H9 (cell line): ENCODE data around the gene SYT2. TPM values are rescaled to one million over a fixed set of nuclear protein-coding genes. Genes with fewer than 3 reads are reported as not detected.
"Not testable (repeated sequence)": the region's sequence is repeated elsewhere in the genome, so short reads cannot be mapped to it uniquely, and the experiment has no call there.

Experiments used
- DNase-seq: peaks from one replicate; pipeline ENCODE4 v3.0.0-alpha.2; 2017
- H2AFZ ChIP-seq: one replicate; pipeline ENCODE4 v1.6.1; 2013; ENCODE audit warnings: mild to moderate bottlenecking, low read length, control low read depth, moderate library complexity
- H2AK5ac ChIP-seq: 2 replicates; pipeline ENCODE4 v1.6.1; 2013; ENCODE audit warnings: low read length, control low read depth, mixed read lengths; ENCODE audit not compliant: insufficient read length
- H2BK120ac ChIP-seq: one replicate; pipeline ENCODE4 v1.6.1; 2013; ENCODE audit warnings: low read depth, mild to moderate bottlenecking, low read length, control low read depth, inconsistent platforms; ENCODE audit not compliant: poor library complexity, severe bottlenecking
- H2BK12ac ChIP-seq: 2 replicates; pipeline ENCODE4 v1.6.1; 2013; ENCODE audit warnings: low read length, control low read depth, mixed read lengths, low read depth; ENCODE audit not compliant: insufficient read length
- H2BK15ac ChIP-seq: 2 replicates; pipeline ENCODE4 v1.6.1; 2013; ENCODE audit warnings: low read depth, low read length, control low read depth
- H2BK20ac ChIP-seq: one replicate; pipeline ENCODE4 v1.6.1; 2013; ENCODE audit warnings: low read depth, mild to moderate bottlenecking, low read length, control low read depth, inconsistent platforms; ENCODE audit not compliant: poor library complexity, severe bottlenecking
- H2BK5ac ChIP-seq: 2 replicates; pipeline ENCODE4 v1.6.1; 2013; ENCODE audit warnings: low read length, control low read depth, mixed read lengths; ENCODE audit not compliant: insufficient read length
- H3K14ac ChIP-seq: 2 replicates; pipeline ENCODE4 v1.6.1; 2013; ENCODE audit warnings: low read length, control low read depth; ENCODE audit not compliant: insufficient read depth
- H3K18ac ChIP-seq: 2 replicates; pipeline ENCODE4 v1.6.1; 2013; ENCODE audit warnings: low read depth, mild to moderate bottlenecking, mixed read lengths, low read length, control low read depth; ENCODE audit not compliant: insufficient read length
- H3K23ac ChIP-seq: 2 replicates; pipeline ENCODE4 v1.6.1; 2013; ENCODE audit warnings: low read length, control low read depth, mixed read lengths, low read depth; ENCODE audit not compliant: insufficient read length
- H3K23me2 ChIP-seq: 2 replicates; pipeline ENCODE4 v1.6.1; 2013; ENCODE audit warnings: low read depth, mild to moderate bottlenecking, mixed read lengths, low read length, control low read depth; ENCODE audit not compliant: insufficient read length, poor library complexity, severe bottlenecking
- H3K27ac ChIP-seq: 2 replicates; pipeline ENCODE4 v1.5.1; 2013; ENCODE audit warnings: low read length, control low read depth, mixed read lengths, low read depth; ENCODE audit not compliant: insufficient read length
- H3K27me3 ChIP-seq: 2 replicates; pipeline ENCODE4 v1.6.1; 2013; ENCODE audit warnings: low read length, control low read depth, inconsistent platforms; ENCODE audit not compliant: insufficient read depth
- H3K4ac ChIP-seq: 2 replicates; pipeline ENCODE4 v1.6.1; 2013; ENCODE audit warnings: low read depth, mild to moderate bottlenecking, control low read depth, inconsistent platforms, low read length, moderate library complexity
- H3K4me1 ChIP-seq: 2 replicates; pipeline ENCODE4 v1.6.1; 2013; ENCODE audit warnings: low read length, control low read depth, inconsistent platforms; ENCODE audit not compliant: insufficient read depth
- H3K4me2 ChIP-seq: 2 replicates; pipeline ENCODE4 v1.6.1; 2013; ENCODE audit warnings: low read length, control low read depth, mixed read lengths; ENCODE audit not compliant: insufficient read length, insufficient read depth
- H3K56ac ChIP-seq: 2 replicates; pipeline ENCODE4 v1.6.1; 2013; ENCODE audit warnings: low read depth, mild to moderate bottlenecking, mixed read lengths, low read length, control low read depth; ENCODE audit not compliant: insufficient read length
- H3K79me1 ChIP-seq: 2 replicates; pipeline ENCODE4 v1.6.1; 2013; ENCODE audit warnings: low read depth, mild to moderate bottlenecking, moderate library complexity, low read length, control low read depth, inconsistent platforms; ENCODE audit not compliant: insufficient read depth, poor library complexity, severe bottlenecking
- H3K79me2 ChIP-seq: 2 replicates; pipeline ENCODE4 v1.6.1; 2013; ENCODE audit warnings: low read length, control low read depth, inconsistent platforms; ENCODE audit not compliant: insufficient read depth
- H3K9ac ChIP-seq: 2 replicates; pipeline ENCODE4 v1.6.1; 2013; ENCODE audit warnings: low read length, control low read depth, mixed read lengths; ENCODE audit not compliant: insufficient read length; ENCODE audit errors: extremely low read depth
- H3K9me3 ChIP-seq: one replicate; pipeline ENCODE4 v1.6.1; 2013; ENCODE audit warnings: low read depth, low read length, inconsistent platforms; ENCODE audit not compliant: control insufficient read depth
- H3T11ph ChIP-seq: one replicate; pipeline ENCODE4 v1.6.1; 2013; ENCODE audit warnings: mild to moderate bottlenecking, low read length, control low read depth, inconsistent platforms
- H4K20me1 ChIP-seq: one replicate; pipeline ENCODE4 v1.6.1; 2013; ENCODE audit not compliant: control insufficient read depth, insufficient read length, insufficient read depth
- H4K5ac ChIP-seq: 2 replicates; pipeline ENCODE4 v1.6.1; 2013; ENCODE audit warnings: low read depth, mild to moderate bottlenecking, mixed read lengths, low read length, control low read depth; ENCODE audit not compliant: insufficient read length
- H4K8ac ChIP-seq: replicated peaks from 2 replicates; pipeline ENCODE4 v1.6.1; 2013; ENCODE audit warnings: low read length, control low read depth, mixed read lengths, low read depth; ENCODE audit not compliant: insufficient read length
- H4K91ac ChIP-seq: 2 replicates; pipeline ENCODE4 v1.6.1; 2013; ENCODE audit warnings: low read depth, mild to moderate bottlenecking, moderate library complexity, mixed read lengths, low read length, control low read depth; ENCODE audit not compliant: insufficient read length
- H3K27ac Mint-ChIP-seq, 3 experiments: 2 replicates in 2 of 3; 3 replicates in 1 of 3; pipeline ENCODE4 v1.8.0; 2020 to 2021; ENCODE audit warnings: mixed read lengths in 3 of 3, mild to moderate bottlenecking in 1 of 3, moderate library complexity in 1 of 3
- H3K27me3 Mint-ChIP-seq: 2 replicates; pipeline ENCODE4 v1.8.0; 2021; ENCODE audit warnings: low read depth, mild to moderate bottlenecking, moderate library complexity, mixed read lengths
- H3K36me3 Mint-ChIP-seq, 3 experiments: 2 replicates in 2 of 3; 3 replicates in 1 of 3; pipeline ENCODE4 v1.8.0; 2020 to 2021; ENCODE audit warnings: low read depth in 3 of 3, mixed read lengths in 3 of 3; ENCODE audit not compliant: insufficient read depth in 1 of 3
- H3K4me1 Mint-ChIP-seq, 2 experiments: 2 replicates each; pipeline ENCODE4 v1.8.0; 2020; ENCODE audit warnings: mixed read lengths in 2 of 2
- H3K4me3 Mint-ChIP-seq, 2 experiments: 2 replicates in 1 of 2; 3 replicates in 1 of 2; pipeline ENCODE4 v1.8.0; 2020 to 2021; ENCODE audit warnings: mild to moderate bottlenecking in 2 of 2, mixed read lengths in 2 of 2, moderate library complexity in 1 of 2
- H3K9me3 Mint-ChIP-seq, 2 experiments: 2 replicates in 1 of 2; 3 replicates in 1 of 2; pipeline ENCODE4 v1.8.0; 2020; ENCODE audit warnings: mild to moderate bottlenecking in 2 of 2, mixed read lengths in 2 of 2, moderate library complexity in 1 of 2
- WGBS: extraction: QIAGEN DNeasy Blood & Tissue Kit; methylation state at CpG from one replicate; pipeline ENCODE4 v1.1.7; 2013; ENCODE audit warnings: missing lambda C conversion rate, low lambda C conversion rate, mixed read lengths; ENCODE audit not compliant: insufficient read length; ENCODE audit errors: extremely low coverage; 5-methylcytosine and 5-hydroxymethylcytosine counted together
- total RNA-seq: library from RNA; stranded (reverse); gene quantifications from 2 replicates; pipeline ENCODE4 v1.2.1, GENCODE V29; 2021
- TF ChIP-seq, protein P1 (sequence below): fragments of 200-600 bp; sonication (generic); conservative IDR thresholded peaks from 3 replicates; pipeline ENCODE4 v1.8.0; 2021; ENCODE audit warnings: antibody characterized with exemption, mild to moderate bottlenecking

The SYT2 gene
- total RNA-seq, 1 experiment from 2014 or later = 3.3 TPM

DNA sequence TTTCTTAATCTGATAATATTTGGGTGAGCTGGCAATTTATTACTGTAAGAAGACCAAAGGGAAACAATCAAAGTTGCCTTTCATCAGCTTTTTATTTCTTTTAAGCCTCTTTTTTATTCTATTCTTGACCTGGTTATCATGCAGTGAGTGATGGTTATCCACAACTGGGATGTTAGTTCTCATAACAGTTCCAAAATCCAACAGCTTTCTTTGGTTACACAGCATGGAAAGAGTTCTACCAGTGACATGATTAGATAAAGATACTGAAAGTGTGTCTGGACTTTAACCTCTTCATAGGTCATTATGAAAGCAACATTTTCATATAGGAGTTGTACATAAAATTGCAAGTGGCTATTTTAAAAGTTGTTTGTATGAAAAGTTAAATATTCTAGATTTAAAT, 163.0 kb downstream of the SYT2 start:
- H4K8ac ChIP-seq = no peak overlapping the region

DNA sequence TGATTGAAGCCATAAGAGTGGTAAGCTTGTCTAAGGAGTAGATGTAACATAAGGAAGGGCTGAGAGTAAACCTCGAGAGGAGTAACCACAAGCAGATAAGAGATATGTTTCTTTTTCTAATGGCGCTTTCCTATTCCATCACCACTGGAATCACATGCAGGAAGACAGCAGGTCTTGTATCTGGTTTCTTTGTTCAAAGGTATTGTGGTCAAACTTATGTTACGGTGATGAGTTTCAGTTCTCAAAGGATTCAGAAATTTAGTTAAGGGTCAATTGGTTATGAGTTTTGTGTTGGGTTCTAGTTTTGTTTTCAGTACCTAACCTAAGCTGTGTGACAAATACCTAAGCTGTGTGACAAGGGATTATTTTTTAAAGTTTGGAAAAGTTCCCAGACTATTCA, 163.5 kb downstream of the SYT2 start:
- not testable (repeated sequence) for H3K4me2 ChIP-seq, H3K27ac Mint-ChIP-seq, H3K36me3 Mint-ChIP-seq, H3K27ac ChIP-seq, H3K27me3 ChIP-seq, H3K18ac ChIP-seq, H4K91ac ChIP-seq, H3K9me3 ChIP-seq, H3K4me1 Mint-ChIP-seq, H3T11ph ChIP-seq, H2BK12ac ChIP-seq, H2BK5ac ChIP-seq, H4K8ac ChIP-seq, H4K5ac ChIP-seq, H3K27me3 Mint-ChIP-seq, H4K20me1 ChIP-seq, H3K79me1 ChIP-seq, H2AK5ac ChIP-seq, H2BK15ac ChIP-seq, DNase-seq, H3K14ac ChIP-seq, H2AFZ ChIP-seq, H3K23me2 ChIP-seq, H3K9me3 Mint-ChIP-seq, H3K4ac ChIP-seq, H2BK20ac ChIP-seq, H3K56ac ChIP-seq, H3K4me3 Mint-ChIP-seq, H3K79me2 ChIP-seq, H3K23ac ChIP-seq, H2BK120ac ChIP-seq, H3K9ac ChIP-seq, H3K4me1 ChIP-seq
- no CpG with 5 or more reads among the region's 3 CpGs for WGBS

More for the DNA sequence above, 163.0 kb downstream of the SYT2 start:
- H2BK15ac ChIP-seq = no peak overlapping the region
- H4K91ac ChIP-seq = no peak overlapping the region
- H2BK12ac ChIP-seq = no peak overlapping the region
- no peak for DNase-seq
- no peak overlapping the region for H2BK120ac ChIP-seq
- TF ChIP-seq, protein P1, sequence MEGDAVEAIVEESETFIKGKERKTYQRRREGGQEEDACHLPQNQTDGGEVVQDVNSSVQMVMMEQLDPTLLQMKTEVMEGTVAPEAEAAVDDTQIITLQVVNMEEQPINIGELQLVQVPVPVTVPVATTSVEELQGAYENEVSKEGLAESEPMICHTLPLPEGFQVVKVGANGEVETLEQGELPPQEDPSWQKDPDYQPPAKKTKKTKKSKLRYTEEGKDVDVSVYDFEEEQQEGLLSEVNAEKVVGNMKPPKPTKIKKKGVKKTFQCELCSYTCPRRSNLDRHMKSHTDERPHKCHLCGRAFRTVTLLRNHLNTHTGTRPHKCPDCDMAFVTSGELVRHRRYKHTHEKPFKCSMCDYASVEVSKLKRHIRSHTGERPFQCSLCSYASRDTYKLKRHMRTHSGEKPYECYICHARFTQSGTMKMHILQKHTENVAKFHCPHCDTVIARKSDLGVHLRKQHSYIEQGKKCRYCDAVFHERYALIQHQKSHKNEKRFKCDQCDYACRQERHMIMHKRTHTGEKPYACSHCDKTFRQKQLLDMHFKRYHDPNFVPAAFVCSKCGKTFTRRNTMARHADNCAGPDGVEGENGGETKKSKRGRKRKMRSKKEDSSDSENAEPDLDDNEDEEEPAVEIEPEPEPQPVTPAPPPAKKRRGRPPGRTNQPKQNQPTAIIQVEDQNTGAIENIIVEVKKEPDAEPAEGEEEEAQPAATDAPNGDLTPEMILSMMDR = no peak
- no peaks in the 10 kb centered on the region for H3K79me2 ChIP-seq
- no peak overlapping the region for H3K14ac ChIP-seq
- no peaks in the 10 kb centered on the region for H3K4me1 ChIP-seq
- no peak overlapping the region for H2AK5ac ChIP-seq
- no peaks in the 10 kb centered on the region for H3K27me3 ChIP-seq
- H4K20me1 ChIP-seq = no peaks in the 10 kb centered on the region
- no peak overlapping the region for H3T11ph ChIP-seq
- H3K9ac ChIP-seq = no peak overlapping the region
- no peak overlapping the region for H2AFZ ChIP-seq
- no peak overlapping the region for H3K4me2 ChIP-seq
- no peak overlapping the region for H3K23ac ChIP-seq
- H2BK20ac ChIP-seq = no peak overlapping the region
- H3K4ac ChIP-seq = no peak overlapping the region
- Mint-ChIP-seq H3K9me3 (no peaks in the 10 kb centered on the region), H3K27me3 (no peaks in the 10 kb centered on the region), H3K4me3 (no peak overlapping the region), H3K27ac (no peak overlapping the region), H3K4me1 (peaks cover 3 to 6% of the 10 kb centered on the region in 2 experiments; a peak in 3 of 4 replicates), H3K36me3 (no peaks in the 10 kb centered on the region)
- no peak overlapping the region for H3K56ac ChIP-seq
- no peak overlapping the region for H4K5ac ChIP-seq
- H3K27ac ChIP-seq = no peak overlapping the region
- H2BK5ac ChIP-seq = no peak overlapping the region
- H3K9me3 ChIP-seq = no peaks in the 10 kb centered on the region
- H3K23me2 ChIP-seq = no peaks in the 10 kb centered on the region
- H3K18ac ChIP-seq = no peak overlapping the region
- no peaks in the 10 kb centered on the region for H3K79me1 ChIP-seq
